ENCODE measurements around the gene ABCA13. TPM values are rescaled to one million over a fixed set of nuclear protein-coding genes. Genes with fewer than 3 reads are reported as not detected.

ABCA13 gene
- total RNA-seq, 6 experiments from 2014 or later, result 0.43 to 2.6 (median 0.84) TPM

DNA sequence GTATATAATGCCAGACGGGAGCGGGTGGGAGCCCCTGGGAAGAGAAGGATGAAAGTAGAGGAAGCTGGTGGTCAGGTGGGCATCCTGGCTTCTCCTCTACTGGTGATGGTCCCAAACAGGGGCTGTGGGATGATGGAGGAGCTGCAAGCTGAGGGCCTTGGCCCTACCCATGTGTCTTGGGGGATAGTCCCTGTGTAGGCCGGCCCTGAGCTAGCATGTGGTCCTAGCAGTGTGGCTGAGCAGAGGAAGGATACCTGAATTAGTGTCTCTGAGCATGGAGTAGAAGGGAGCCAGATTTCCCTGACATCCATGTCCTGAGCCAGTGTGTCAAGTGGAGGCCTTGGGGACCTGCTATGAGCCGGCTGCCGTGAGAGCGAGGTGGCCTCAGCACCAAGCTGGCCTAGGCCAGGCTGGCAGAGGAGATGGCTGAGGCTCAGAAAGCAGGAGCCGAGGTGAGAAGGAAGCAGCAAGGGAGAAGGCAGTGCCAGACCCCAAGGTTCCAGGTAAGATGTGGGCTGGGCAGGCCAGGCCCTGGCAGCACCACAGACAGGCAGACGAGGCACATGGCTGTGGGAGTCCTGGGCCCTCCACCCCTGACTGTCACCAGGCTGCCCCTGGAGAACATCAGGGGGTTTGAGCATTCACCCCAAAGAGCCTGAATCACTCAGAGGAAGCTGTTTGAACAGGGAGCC, 150.2 kb downstream of the ABCA13 start:
- Histone ChIP-seq H3K27me3 (no peaks in the 10 kb centered on the region), H3K9me3 (no peaks in the 10 kb centered on the region), H3K36me3 (no peaks in the 10 kb centered on the region), H3K4me3 (no peak overlapping the region), H3K4me1 (no peaks in the 10 kb centered on the region), H3K27ac (no peak overlapping the region)
- ATAC-seq (peak in 1 of 4 donors; percentile 23), DNase-seq (no peak)
- TF ChIP-seq, protein P1, sequence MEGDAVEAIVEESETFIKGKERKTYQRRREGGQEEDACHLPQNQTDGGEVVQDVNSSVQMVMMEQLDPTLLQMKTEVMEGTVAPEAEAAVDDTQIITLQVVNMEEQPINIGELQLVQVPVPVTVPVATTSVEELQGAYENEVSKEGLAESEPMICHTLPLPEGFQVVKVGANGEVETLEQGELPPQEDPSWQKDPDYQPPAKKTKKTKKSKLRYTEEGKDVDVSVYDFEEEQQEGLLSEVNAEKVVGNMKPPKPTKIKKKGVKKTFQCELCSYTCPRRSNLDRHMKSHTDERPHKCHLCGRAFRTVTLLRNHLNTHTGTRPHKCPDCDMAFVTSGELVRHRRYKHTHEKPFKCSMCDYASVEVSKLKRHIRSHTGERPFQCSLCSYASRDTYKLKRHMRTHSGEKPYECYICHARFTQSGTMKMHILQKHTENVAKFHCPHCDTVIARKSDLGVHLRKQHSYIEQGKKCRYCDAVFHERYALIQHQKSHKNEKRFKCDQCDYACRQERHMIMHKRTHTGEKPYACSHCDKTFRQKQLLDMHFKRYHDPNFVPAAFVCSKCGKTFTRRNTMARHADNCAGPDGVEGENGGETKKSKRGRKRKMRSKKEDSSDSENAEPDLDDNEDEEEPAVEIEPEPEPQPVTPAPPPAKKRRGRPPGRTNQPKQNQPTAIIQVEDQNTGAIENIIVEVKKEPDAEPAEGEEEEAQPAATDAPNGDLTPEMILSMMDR (IDR thresholded peaks at IDR 0.05), result no peak
- TF ChIP-seq POLR2A (IDR thresholded peaks at IDR 0.05), result no peak
- intact Hi-C loops (cut with DNase I), result no loop called here
- 65% methylated on average over 3 of the region's 8 CpGs for WGBS (ENCODE audit: insufficient coverage, low coverage, low lambda C conversion rate, missing lambda C conversion rate)

GRCh38 chr7:48337012-48337621, 165.9 kb downstream of the ABCA13 start:
- H3K36me3 ChIP-seq, result no peaks in the 10 kb centered on the region
- intact Hi-C loops (cut with DNase I), result no loop called here
- H3K27ac ChIP-seq, result no peak overlapping the region
- no peak for TF ChIP-seq POLR2A (IDR thresholded peaks at IDR 0.05)
- TF ChIP-seq, protein P1 (IDR thresholded peaks at IDR 0.05), result peak in 3 of 4 donors; percentile 29 to 50 (median 35)
- ATAC-seq, result peak; percentile 44 to 62 (median 49)
- H3K4me3 ChIP-seq, result no peak overlapping the region
- no peaks in the 10 kb centered on the region for H3K27me3 ChIP-seq
- DNase-seq, result no peak
- no peaks in the 10 kb centered on the region for H3K4me1 ChIP-seq
- no peaks in the 10 kb centered on the region for H3K9me3 ChIP-seq
- WGBS (ENCODE audit: insufficient coverage, low coverage, low lambda C conversion rate, missing lambda C conversion rate), result 39% methylated on average over 5 of the region's 5 CpGs

DNA sequence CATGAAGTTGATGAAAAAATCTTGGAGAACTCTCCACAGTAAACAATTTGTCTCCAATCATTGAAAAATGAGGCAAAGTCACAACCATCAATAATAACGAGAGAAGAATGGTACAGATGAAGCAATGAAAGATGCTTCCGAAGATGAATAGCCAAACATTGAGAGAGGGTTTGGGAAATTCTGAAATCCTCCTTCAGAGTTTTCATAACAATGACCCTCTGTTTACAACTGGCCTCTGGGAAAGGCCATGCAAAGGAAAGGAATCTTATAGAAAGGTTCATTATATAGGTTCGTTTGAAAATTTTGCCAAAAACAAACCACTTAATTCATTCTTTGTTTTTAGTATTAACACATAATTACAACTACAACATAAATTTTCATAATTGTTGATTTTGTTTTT, 166.5 kb downstream of the ABCA13 start:
- DNase-seq (no peak), ATAC-seq (no peak)
- Histone ChIP-seq H3K4me3 (no peak overlapping the region), H3K4me1 (no peaks in the 10 kb centered on the region), H3K9me3 (no peaks in the 10 kb centered on the region), H3K27me3 (no peaks in the 10 kb centered on the region), H3K27ac (no peak overlapping the region), H3K36me3 (no peaks in the 10 kb centered on the region)
- intact Hi-C loops (cut with DNase I), result no loop called here
- 51% methylated on average over 3 of the region's 3 CpGs for WGBS (ENCODE audit: insufficient coverage, low coverage, low lambda C conversion rate, missing lambda C conversion rate)
- TF ChIP-seq POLR2A (IDR thresholded peaks at IDR 0.05), result no peak

DNA sequence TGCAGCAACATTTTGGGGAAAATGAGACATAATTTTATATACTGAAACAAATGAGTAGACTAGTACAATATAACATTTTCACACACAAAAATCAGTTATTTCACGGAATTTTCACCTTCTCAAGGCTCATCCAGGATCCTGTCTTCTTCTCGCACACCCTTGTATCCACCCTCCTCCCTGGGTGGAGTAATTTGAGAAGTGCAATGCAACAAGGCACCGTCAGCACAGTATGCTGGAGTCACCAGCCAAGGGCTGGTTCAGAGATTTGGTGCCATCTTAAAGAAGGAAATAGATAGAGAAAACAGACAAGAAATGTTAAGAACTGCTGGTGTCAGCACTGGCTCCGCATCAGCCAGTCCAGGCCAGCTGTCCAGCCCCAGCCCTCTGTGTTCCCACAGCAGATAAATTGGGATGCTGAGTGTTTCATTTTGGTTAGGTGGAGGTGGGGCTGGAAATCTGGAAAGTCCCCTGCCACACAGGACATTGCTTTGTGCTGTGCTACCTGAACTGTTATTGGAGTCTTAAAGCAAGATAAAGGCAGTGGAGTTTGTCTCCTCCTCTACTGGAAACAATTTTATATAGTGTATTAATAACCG, 176.1 kb downstream of the ABCA13 start:
- DNase-seq, result no peak
- Histone ChIP-seq H3K36me3 (no peaks in the 10 kb centered on the region), H3K27ac (no peak overlapping the region), H3K9me3 (no peaks in the 10 kb centered on the region), H3K27me3 (no peaks in the 10 kb centered on the region), H3K4me1 (no peaks in the 10 kb centered on the region), H3K4me3 (no peak overlapping the region)
- 52% methylated on average over 5 of the region's 5 CpGs for WGBS (ENCODE audit: insufficient coverage, low coverage, low lambda C conversion rate, missing lambda C conversion rate)
- intact Hi-C loops (cut with DNase I), result no loop called here
- ATAC-seq, result no peak
- TF ChIP-seq, protein P1 (IDR thresholded peaks at IDR 0.05), result no peak

- no peaks in the 10 kb centered on the region for H3K4me1 ChIP-seq
- H3K36me3 ChIP-seq, result no peaks in the 10 kb centered on the region
- H3K27ac ChIP-seq, result no peak overlapping the region
- intact Hi-C loops (cut with DNase I), result no loop called here
- ATAC-seq (no peak), DNase-seq (no peak)
- WGBS (ENCODE audit: insufficient coverage, low coverage, low lambda C conversion rate, missing lambda C conversion rate), result 50% methylated on average over 1 of the region's 7 CpGs
- no peaks in the 10 kb centered on the region for H3K9me3 ChIP-seq
- no peak overlapping the region for H3K4me3 ChIP-seq
- TF ChIP-seq POLR2A (IDR thresholded peaks at IDR 0.05), result no peak
- TF ChIP-seq, protein P1 (IDR thresholded peaks at IDR 0.05), result no peak
- no peaks in the 10 kb centered on the region for H3K27me3 ChIP-seq
Measured at GRCh38 chr7:48350515-48350914, 179.3 kb downstream of the ABCA13 start.

Data from right lobe of liver (tissue), 6 donors.